Kidney tubule cell (primary cell): ENCODE results near the gene HCFC1R1.
A peak's percentile ranks its signal among the peaks of the same experiment; 100 is the strongest.

Experiments
- DNase-seq: peaks from one replicate; pipeline ENCODE4 v3.0.0-alpha.2; 2018; ENCODE audit warnings: low spot score

HCFC1R1 gene

GRCh38 chr16:3035972-3036725, 12.4 kb upstream of the HCFC1R1 start:
- no peak for DNase-seq

DNA sequence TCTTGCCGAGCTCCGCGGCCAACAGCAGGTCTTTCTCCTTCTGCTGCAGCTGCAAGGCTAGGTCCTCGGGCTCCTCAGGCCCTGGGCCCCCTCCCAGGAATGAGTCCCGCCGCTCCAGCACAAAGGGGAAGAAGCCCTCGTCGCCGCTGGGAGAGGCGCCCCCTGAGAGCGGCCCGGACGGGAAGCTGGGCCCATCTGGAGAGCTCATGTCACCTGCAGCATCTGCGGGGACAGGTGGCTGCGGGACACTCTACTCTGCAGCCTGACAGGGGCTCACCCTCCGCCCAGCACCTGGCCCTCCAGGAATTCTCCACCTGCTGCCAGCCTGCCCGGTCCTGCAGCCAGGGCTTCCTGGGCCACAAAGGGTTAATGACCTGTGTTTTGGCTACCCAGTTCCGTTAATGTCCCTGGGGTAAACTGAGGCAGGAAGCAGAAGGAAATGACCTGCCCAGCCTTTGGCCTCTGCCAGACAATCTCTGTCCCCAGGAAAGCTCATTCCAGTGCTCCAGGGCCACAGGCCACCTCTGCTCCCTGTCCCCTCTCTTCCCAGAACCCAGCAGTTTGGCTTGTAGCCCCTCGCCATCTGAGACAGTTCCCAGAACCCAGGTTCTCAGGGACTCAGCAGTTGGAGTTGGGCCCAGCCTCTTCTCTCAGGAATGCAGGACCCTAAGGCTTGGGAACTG, 11.7 kb upstream of the HCFC1R1 start:
- no peak for DNase-seq

GRCh38 chr16:3032624-3033023, 8.9 kb upstream of the HCFC1R1 start:
- no peak for DNase-seq

- DNase-seq = no peak
Observed at GRCh38 chr16:3030222-3031212, 6.8 kb upstream of the HCFC1R1 start.

DNA sequence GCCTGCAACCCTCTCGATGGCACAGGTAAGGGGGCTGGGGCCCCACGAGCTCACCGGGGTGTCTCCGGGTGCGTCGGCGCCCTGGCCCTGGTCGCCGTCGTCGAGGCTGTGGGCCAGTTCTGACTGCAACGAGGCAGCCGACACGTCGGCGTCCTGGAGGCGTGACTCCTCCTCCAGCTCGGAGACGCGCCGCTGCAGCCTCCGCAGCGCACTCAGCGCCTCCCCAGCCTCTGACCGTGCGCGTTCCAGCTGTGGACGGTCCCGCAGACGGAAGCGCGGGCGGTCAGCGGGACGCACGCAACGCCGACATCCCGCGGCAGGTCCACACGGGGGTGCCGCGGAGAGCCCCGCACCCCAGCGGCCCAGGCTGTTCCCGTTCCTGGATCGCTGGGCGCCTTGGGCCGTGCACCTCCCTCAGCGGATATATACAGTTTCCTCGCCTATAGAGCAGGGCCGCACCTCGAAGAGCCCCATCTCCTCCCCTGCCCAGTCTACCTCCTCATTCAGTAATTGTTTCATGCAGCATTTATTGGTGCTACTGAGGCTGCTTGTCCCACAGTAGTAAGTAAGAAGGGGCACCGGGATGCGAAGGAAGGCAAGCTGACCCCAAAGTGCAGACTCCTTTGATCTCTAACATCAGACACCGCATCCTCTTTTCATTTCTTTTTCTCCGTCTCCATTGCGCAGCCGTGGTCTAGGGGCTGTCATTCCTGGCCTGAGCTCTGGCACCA, 5.9 kb upstream of the HCFC1R1 start:
- no peak for DNase-seq

- no peak for DNase-seq
Observed at GRCh38 chr16:3028716-3029319, 5.1 kb upstream of the HCFC1R1 start.

DNA sequence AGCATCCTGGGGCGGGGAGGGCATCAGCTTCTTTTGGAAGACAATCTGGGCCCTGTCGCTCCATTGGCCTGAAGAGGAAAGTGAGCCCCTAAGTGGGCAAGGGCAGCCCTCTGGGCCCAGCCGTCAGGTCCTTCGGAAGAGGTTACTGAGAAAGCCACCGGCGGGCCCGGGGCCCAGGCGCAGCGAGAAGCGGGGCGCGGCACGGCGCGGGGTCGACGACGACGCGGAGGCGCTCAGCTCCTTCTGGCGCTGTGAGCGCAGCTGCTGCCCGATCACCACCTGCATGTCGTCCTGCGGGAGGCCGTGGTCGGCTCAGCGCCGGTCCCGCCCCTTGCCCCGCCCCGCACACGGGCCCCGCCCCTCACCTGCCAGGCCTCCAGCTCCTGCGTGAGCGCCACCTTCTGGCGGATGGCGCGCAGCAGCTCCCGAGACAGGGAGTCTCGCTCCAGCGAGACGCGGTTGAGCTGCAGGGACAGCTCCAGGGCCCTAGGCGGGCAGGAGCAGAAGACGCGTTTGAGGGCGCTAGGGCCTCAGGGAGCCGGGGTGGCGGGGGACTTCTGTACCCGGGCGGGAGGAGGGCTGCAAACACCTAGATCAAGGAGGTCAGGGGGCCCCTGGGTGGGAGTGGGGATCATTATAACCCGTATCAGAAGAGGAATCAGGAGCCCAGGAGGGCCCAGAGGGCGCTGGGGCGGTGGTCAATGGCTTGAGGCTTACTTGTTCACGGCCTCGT, 4.4 kb upstream of the HCFC1R1 start:
- DNase-seq = peak; percentile 89

DNA sequence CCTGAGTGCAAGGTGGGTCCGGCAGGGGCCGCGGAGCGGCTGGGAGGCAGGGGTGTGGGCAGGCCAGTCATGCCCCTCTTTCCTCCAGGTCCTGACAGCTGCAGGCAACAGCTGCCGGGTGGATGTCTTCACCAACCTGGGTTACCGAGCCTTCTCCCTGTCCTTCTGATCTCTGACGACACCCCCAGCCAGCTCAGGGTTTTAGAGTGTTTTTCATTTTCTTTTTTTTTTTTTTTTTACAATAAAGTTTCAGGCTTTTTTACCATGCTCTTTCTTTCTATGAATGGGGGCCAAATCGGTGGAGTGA, 3.7 kb upstream of the HCFC1R1 start:
- DNase-seq = no peak

- DNase-seq = no peak
Observed at GRCh38 chr16:3026609-3027488, 3.1 kb upstream of the HCFC1R1 start.

GRCh38 chr16:3026003-3026378, 2.2 kb upstream of the HCFC1R1 start:
- DNase-seq = no peak

DNA sequence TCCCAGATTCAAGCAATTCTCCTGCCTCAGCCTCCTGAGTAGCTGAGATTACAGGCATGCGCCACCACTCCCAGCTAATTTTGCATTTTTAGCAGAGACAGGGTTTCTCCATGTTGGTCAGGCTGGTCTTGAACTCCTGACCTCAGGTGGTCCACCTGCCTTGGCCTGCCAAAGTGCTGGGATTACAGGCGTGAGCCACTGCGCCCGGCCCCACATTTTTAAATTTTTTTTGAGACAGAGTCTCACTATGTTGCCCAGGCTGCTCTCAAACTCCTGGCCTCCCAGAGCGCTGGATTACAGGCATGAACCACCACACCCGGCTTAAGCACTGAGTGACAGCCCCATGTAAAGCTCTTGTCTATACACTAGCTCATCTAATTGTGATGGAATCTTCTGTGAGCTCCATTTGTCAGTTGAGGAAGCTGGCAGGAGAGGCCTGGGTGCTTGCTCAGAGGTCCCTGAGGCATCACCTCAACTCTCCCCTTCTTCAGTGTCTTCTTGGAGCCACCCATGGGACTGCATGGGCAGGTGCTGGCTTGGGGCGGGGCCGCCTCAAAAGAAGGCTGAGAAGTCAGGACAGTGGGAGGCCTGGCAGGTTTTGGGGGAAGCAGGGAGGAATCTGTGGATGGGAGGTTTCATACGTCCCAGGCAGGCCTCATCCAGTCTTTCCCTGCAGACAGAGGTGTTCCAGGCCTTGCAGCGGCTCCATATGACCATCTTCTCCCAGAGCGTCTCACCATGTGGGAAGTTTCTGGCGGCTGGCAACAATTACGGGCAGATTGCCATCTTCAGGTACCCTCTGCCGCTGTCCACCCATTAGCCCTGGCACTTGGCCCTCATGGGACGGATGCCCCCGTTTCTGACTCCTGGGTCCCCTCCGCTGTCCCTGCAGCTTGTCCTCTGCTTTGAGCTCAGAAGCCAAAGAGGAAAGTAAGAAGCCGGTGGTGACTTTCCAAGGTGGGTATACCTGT, 1.6 kb upstream of the HCFC1R1 start:
- peak; percentile 22 for DNase-seq

- peak; percentile 94 for DNase-seq
Observed at GRCh38 chr16:3023415-3023668, 400 bp downstream of the HCFC1R1 start.

- DNase-seq = no peak
Observed at GRCh38 chr16:3022684-3023414, 893 bp downstream of the HCFC1R1 start.

- DNase-seq = peak; percentile 96
Observed at GRCh38 chr16:3022208-3022683, 1.5 kb downstream of the HCFC1R1 start.

DNA sequence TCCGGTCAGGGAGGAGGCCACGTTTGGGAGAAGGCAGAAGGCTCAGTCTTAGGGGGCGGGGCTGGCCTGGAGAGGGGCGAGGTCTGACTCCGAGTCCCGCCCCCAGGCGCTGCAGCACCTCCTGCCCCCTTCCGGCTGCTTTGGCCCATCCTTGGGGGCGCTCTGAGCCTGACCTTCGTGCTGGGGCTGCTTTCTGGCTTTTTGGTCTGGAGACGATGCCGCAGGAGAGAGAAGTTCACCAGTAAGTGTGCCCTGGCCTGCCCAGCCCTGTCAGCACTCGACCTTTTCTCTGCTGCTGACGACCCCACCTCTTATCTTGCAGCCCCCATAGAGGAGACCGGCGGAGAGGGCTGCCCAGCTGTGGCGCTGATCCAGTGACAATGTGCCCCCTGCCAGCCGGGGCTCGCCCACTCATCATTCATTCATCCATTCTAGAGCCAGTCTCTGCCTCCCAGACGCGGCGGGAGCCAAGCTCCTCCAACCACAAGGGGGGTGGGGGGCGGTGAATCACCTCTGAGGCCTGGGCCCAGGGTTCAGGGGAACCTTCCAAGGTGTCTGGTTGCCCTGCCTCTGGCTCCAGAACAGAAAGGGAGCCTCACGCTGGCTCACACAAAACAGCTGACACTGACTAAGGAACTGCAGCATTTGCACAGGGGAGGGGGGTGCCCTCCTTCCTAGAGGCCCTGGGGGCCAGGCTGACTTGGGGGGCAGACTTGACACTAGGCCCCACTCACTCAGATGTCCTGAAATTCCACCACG, 2.1 kb downstream of the HCFC1R1 start:
- peak; percentile 98 for DNase-seq

- DNase-seq = peak; percentile 98
Observed at GRCh38 chr16:3020604-3021448, 2.9 kb downstream of the HCFC1R1 start.
